Activated CD8-positive, alpha-beta T cell treated with anti-CD3 and anti-CD28 coated beads for 36 hours (primary cell): ENCODE measurements around the gene MEX3A. TPM values are rescaled to one million over a fixed set of nuclear protein-coding genes. Genes with fewer than 3 reads are reported as not detected.

ENCODE experiments used
- ATAC-seq: fragments of 200-7000 bp; cut with Tn5 transposase; one replicate; pipeline ENCODE4 v1.10.0; 2021; ENCODE audit warnings: mild to moderate bottlenecking, moderate library complexity
- CTCF ChIA-PET: fragments of 350-600 bp; sonication (Branson Sonifier 250); formaldehyde crosslinking; loops from one replicate; lab custom pipeline; 2021; ENCODE audit warnings: antibody characterized with exemption; lab: Charles Lee
- POLR2A ChIA-PET: fragments of 350-600 bp; sonication (Branson Sonifier 250); formaldehyde crosslinking; loops from one replicate; lab custom pipeline; 2021; ENCODE audit warnings: antibody characterized with exemption; lab: Charles Lee
- DNase-seq: peaks from one replicate; pipeline ENCODE4 v3.0.0-alpha.2; 2020
- H3K27ac Mint-ChIP-seq: one replicate; pipeline ENCODE4 v1.8.0; 2021; ENCODE audit warnings: mild to moderate bottlenecking, mixed read lengths
- H3K27me3 Mint-ChIP-seq: one replicate; pipeline ENCODE4 v1.8.0; 2021; ENCODE audit warnings: mixed read lengths
- H3K36me3 Mint-ChIP-seq: one replicate; pipeline ENCODE4 v1.8.0; 2021; ENCODE audit warnings: low read depth, mixed read lengths
- H3K4me1 Mint-ChIP-seq: one replicate; pipeline ENCODE4 v1.8.0; 2021; ENCODE audit warnings: low read depth, mixed read lengths
- H3K4me3 Mint-ChIP-seq: one replicate; pipeline ENCODE4 v1.8.0; 2021; ENCODE audit warnings: mild to moderate bottlenecking, moderate library complexity, mixed read lengths
- H3K9me3 Mint-ChIP-seq: one replicate; pipeline ENCODE4 v1.8.0; 2021; ENCODE audit warnings: mixed read lengths
- intact Hi-C: fragments of 100-400 bp; cut with micrococcal nuclease; formaldehyde crosslinking; loops from one replicate; pipeline ENCODE4 v1.10.0; 2022
- total RNA-seq, 2 experiments: library from RNA; stranded (reverse); gene quantifications; one replicate each; pipeline ENCODE4 v1.2.3, GENCODE V29; 2021
- TF ChIP-seq, protein P1 (sequence below): fragments of 200-600 bp; IDR thresholded peaks from one replicate; pipeline ENCODE4 v1.8.0; 2022; ENCODE audit warnings: antibody characterized with exemption, mild to moderate bottlenecking

Gene MEX3A
- total RNA-seq, 2 experiments from 2014 or later = 0.45 to 0.83 TPM

DNA sequence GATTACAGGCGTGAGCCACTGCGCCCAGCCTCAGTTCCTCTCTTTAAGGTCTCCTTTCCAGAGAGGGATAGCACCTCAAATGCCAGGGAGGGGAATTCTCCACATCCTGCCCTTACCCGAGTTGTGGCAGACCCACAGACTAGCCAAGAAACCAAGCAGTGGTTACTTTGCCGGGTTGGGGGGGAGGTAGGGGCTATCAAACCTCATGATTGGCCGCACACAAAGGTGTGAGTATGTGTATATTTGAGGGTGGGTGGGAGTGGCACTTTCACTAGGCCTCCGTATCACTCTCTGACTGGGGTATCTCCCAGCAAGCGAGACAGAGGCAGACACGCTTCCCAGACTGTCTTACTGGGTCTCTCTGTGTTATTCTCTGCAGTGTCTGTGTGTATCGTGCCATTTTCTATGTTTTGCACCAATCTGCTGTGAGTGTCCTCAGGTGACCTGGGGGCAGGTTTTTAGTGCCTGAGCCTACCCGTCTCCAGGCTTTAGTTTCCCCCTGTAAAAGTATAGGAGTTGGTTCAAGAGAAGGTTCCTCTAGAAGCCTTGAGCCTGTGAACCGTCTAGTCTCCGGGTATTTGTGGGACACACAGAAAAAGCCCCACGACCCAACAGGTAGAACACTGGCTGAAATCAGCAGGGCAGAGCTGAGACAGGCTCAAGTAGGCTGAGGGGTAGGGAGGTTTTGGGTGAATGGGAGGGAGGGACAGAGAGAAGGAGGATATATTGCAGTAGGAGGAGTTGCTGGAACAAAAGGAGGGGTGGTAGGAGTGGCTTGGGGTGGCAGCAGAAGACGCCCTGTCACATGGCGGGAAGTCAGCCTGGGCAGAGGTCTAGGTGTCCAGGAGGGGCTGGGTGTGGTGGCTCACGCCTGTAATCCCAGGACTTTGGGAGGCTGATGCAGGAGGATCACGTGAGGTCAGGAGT lies 42.6 kb upstream of the MEX3A start:
- Mint-ChIP-seq H3K27ac (peak overlapping the region; percentile 65), H3K9me3 (no peaks in the 10 kb centered on the region), H3K27me3 (peaks cover 4% of the 10 kb centered on the region), H3K4me3 (no peak overlapping the region), H3K36me3 (peaks cover 4% of the 10 kb centered on the region), H3K4me1 (peaks cover 73% of the 10 kb centered on the region)
- intact Hi-C loops = no loop called here
- ChIA-PET POLR2A (interaction anchor here (0.6 to 7.1 kb wide), 8 partner anchors 10 to 180 kb away, joined by 3 to 151 read pairs (median 4); partner anchors contain the start of gene LMNA), CTCF (interaction anchor here (6.2 to 14.1 kb wide), 5 partner anchors 8 to 101 kb away, joined by 50 to 772 read pairs (median 103); partner anchors contain the start of genes LMNA and MEX3A)
- DNase-seq (peak; percentile 69), ATAC-seq (peak; percentile 31)
- TF ChIP-seq, protein P1, sequence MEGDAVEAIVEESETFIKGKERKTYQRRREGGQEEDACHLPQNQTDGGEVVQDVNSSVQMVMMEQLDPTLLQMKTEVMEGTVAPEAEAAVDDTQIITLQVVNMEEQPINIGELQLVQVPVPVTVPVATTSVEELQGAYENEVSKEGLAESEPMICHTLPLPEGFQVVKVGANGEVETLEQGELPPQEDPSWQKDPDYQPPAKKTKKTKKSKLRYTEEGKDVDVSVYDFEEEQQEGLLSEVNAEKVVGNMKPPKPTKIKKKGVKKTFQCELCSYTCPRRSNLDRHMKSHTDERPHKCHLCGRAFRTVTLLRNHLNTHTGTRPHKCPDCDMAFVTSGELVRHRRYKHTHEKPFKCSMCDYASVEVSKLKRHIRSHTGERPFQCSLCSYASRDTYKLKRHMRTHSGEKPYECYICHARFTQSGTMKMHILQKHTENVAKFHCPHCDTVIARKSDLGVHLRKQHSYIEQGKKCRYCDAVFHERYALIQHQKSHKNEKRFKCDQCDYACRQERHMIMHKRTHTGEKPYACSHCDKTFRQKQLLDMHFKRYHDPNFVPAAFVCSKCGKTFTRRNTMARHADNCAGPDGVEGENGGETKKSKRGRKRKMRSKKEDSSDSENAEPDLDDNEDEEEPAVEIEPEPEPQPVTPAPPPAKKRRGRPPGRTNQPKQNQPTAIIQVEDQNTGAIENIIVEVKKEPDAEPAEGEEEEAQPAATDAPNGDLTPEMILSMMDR = no peak

DNA sequence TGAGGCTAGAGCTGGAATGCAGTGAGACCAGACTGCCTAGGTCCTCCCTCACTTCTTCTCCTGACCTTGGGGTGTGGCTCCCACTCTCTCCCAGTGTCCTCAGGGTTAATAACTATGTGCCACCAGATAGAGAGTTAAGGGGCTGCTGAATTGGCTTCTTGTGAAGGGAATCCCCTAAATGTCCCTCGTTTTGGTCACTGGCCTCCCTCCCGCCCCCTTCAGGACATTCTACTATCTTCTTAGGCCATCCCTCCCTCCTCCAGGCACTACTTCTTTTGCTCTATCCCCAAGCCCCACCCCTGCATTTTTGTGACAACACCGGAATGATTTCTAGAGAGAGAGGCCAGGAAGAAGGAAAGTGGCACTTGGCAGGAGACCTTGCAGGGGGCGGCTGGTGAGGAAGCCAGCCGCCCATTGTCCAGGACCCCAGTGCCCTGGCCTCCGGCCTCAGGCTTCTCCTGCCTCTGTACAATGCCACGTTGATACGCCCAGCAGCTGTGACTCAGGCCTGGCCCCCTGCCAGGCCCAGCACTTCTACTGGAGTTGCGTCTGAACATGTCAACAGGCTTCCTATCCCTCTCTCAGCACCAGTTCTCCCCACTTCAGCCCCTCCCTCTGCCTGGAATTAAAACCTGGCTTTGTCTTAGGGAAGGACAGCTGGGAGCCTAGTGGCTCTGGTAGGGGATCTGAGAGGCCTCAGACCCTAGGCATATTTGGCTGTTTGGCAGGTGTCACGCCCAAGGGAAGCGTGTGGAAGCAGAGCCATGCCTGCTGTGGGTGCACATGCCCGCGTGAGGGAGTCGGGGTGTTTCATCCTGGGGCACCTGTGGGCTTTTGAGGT lies 41.3 kb upstream of the MEX3A start:
- ChIA-PET POLR2A (interaction anchor here (0.7 to 1.7 kb wide), 7 partner anchors 9 to 97 kb away, joined by 3 to 9 read pairs (median 4); partner anchors contain the start of gene LMNA), CTCF (interaction anchor here (0.8 to 14.1 kb wide), 4 partner anchors 16 to 102 kb away, joined by 3 to 164 read pairs (median 4); no protein-coding TSS in a partner anchor)
- peak overlapping the region; percentile 23 for H3K27ac Mint-ChIP-seq
- H3K4me3 Mint-ChIP-seq = no peak overlapping the region
- DNase-seq (peak; percentile 84), ATAC-seq (peak; percentile 22)
- intact Hi-C loops = no loop called here
- H3K9me3 Mint-ChIP-seq = no peaks in the 10 kb centered on the region
- H3K36me3 Mint-ChIP-seq = peaks cover 5% of the 10 kb centered on the region
- peaks cover 63% of the 10 kb centered on the region for H3K4me1 Mint-ChIP-seq
- peaks cover 3% of the 10 kb centered on the region for H3K27me3 Mint-ChIP-seq
- TF ChIP-seq, protein P1 = no peak

DNA sequence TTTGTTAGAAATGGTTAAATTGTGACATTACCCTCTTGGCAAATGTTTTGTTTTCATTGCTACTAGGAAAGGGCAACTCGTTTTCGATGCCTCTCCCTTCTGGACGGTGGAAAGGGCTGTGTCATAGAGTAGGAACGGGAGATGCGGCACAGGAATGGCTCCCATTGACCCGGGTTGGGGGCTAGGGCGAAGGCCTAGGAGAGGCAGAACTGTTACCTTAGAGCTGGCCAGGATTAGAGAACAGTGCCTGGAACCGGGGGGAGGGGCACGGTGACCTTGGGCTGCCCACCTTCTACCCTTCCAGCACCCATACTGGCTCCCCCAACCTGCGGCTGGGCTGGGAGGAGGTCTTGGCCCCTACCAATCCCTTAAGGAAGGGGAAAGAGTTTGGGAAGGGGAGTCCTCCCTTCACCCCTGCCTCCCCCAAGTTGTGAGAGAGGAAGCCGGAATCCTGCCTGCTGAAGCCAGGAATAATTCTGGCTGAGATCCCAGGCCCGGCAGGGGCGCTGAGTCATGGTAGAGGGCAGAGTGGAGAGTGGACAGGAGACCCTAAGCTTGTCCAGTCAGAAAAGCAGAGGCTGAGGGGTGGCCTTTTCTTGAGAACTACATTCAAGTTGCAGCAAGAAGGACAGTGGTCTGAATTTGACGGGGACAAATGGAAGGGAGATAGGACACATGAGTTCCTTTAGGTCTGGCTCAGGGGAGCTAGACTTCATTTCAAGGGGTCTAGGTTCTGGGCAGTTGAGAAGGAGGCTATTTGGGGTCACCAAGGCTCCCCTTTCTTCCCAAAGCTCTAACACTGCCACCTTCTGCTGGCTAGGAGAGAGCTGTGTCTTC lies 40.5 kb upstream of the MEX3A start:
- TF ChIP-seq, protein P1 = no peak
- H3K4me1 Mint-ChIP-seq = peaks cover 60% of the 10 kb centered on the region
- no peak overlapping the region for H3K4me3 Mint-ChIP-seq
- no peak for DNase-seq
- ChIA-PET POLR2A (interaction anchor here (0.7 to 1.7 kb wide), 7 partner anchors 8 to 114 kb away, joined by 3 to 9 read pairs (median 4); partner anchors contain the start of gene LMNA), CTCF (interaction anchor here (0.8 to 14.1 kb wide), 4 partner anchors 15 to 102 kb away, joined by 3 to 164 read pairs (median 4); no protein-coding TSS in a partner anchor)
- no peak overlapping the region for H3K27ac Mint-ChIP-seq
- ATAC-seq = no peak
- peaks cover 9% of the 10 kb centered on the region for H3K36me3 Mint-ChIP-seq
- no peaks in the 10 kb centered on the region for H3K9me3 Mint-ChIP-seq
- peaks cover 1% of the 10 kb centered on the region for H3K27me3 Mint-ChIP-seq
- intact Hi-C loops = no loop called here

DNA sequence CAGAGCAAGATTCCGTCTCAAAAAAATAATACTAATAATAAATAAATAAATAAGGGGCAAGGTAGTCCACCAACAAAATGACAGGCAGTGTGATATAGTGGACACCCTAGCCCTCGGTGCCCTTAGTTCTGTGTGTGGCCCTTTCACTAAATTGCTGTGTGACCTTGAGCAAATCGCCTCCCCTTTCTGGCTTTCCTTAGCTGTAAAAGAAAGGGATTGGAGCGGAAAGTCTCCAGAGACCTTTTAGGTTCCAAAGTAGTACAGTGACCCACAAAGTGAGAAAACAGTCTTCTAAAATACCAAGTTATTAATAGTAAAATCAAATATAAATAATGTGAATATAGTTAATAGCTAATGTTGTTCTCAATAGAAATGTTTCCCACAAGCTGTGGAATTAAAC lies 39.8 kb upstream of the MEX3A start:
- intact Hi-C loops = no loop called here
- Mint-ChIP-seq H3K4me3 (no peak overlapping the region), H3K27ac (no peak overlapping the region), H3K4me1 (peaks cover 54% of the 10 kb centered on the region), H3K9me3 (no peaks in the 10 kb centered on the region), H3K36me3 (peaks cover 9% of the 10 kb centered on the region), H3K27me3 (peaks cover 1% of the 10 kb centered on the region)
- ATAC-seq = no peak
- ChIA-PET POLR2A (interaction anchor here (0.5 to 1.1 kb wide), 2 partner anchors 48 to 114 kb away, joined by 3 to 5 read pairs; no protein-coding TSS in a partner anchor), CTCF (interaction anchor here (14.1 kb wide), 1 partner anchor 29 kb away, joined by 164 read pairs; no protein-coding TSS in a partner anchor)
- DNase-seq = no peak
- TF ChIP-seq, protein P1 = no peak
